CD4-positive, alpha-beta memory T cell (primary cell): ENCODE measurements around the gene KLK14. TPM values are rescaled to one million over a fixed set of nuclear protein-coding genes. Genes with fewer than 3 reads are reported as not detected.

Experiments used
- CTCF ChIA-PET: fragments of 350-600 bp; sonication (Branson Sonifier 250); formaldehyde crosslinking; loops from one replicate; lab custom pipeline; 2021; ENCODE audit warnings: inconsistent platforms; ENCODE audit not compliant: partially characterized antibody; lab: Charles Lee
- POLR2A ChIA-PET: fragments of 350-600 bp; sonication (Branson Sonifier 250); formaldehyde crosslinking; loops from one replicate; lab custom pipeline; 2021; ENCODE audit not compliant: partially characterized antibody; lab: Charles Lee
- DNase-seq, 5 donors: peaks; one replicate each; pipeline versions ENCODE4 v3.0.0 to v3.0.0-alpha.2; 2020 to 2022; ENCODE audit warnings: mixed read lengths in 1 of 5
- H3K27ac ChIP-seq: one replicate; pipeline ENCODE4 v1.7.0; 2013; ENCODE audit warnings: low read depth, low read length
- H3K27me3 ChIP-seq: 2 replicates; pipeline ENCODE4 v1.7.0; 2013; ENCODE audit warnings: mild to moderate bottlenecking, low read length, moderate library complexity; ENCODE audit not compliant: insufficient read depth
- H3K36me3 ChIP-seq: 2 replicates; pipeline ENCODE4 v1.7.0; 2013; ENCODE audit warnings: mild to moderate bottlenecking, low read length, moderate library complexity; ENCODE audit not compliant: insufficient read depth
- H3K4me1 ChIP-seq: 2 replicates; pipeline ENCODE4 v1.7.0; 2013; ENCODE audit warnings: mild to moderate bottlenecking, low read length, moderate library complexity; ENCODE audit not compliant: insufficient read depth
- H3K4me3 ChIP-seq, 2 donors: one replicate each; pipeline ENCODE4 v1.7.0; 2013; ENCODE audit warnings: low read length in 2 of 2, mild to moderate bottlenecking in 1 of 2
- H3K9me3 ChIP-seq, 2 donors: one replicate each; pipeline ENCODE4 v1.7.0; 2013; ENCODE audit warnings: low read length in 2 of 2, control low read depth in 1 of 2; ENCODE audit not compliant: control insufficient read depth in 1 of 2
- H3K27ac Mint-ChIP-seq, 7 donors: one replicate each; pipeline ENCODE4 v1.8.0; 2020 to 2021; ENCODE audit warnings: mixed read lengths in 7 of 7, mild to moderate bottlenecking in 6 of 7, inconsistent platforms in 3 of 7, moderate library complexity in 3 of 7
- H3K27me3 Mint-ChIP-seq, 2 donors: one replicate each; pipeline ENCODE4 v1.8.0; 2020 to 2021; ENCODE audit warnings: mixed read lengths in 2 of 2
- H3K36me3 Mint-ChIP-seq, 2 donors: one replicate each; pipeline ENCODE4 v1.8.0; 2020 to 2021; ENCODE audit warnings: mixed read lengths in 2 of 2, inconsistent platforms in 1 of 2, mild to moderate bottlenecking in 1 of 2
- H3K4me1 Mint-ChIP-seq, 4 donors: one replicate each; pipeline ENCODE4 v1.8.0; 2020 to 2021; ENCODE audit warnings: mixed read lengths in 4 of 4, mild to moderate bottlenecking in 1 of 4
- H3K4me3 Mint-ChIP-seq, 8 donors: one replicate each; pipeline ENCODE4 v1.8.0; 2020 to 2021; ENCODE audit warnings: mixed read lengths in 8 of 8, mild to moderate bottlenecking in 7 of 8, moderate library complexity in 6 of 8, inconsistent platforms in 3 of 8
- H3K9me3 Mint-ChIP-seq, 8 donors: one replicate each; pipeline ENCODE4 v1.8.0; 2020 to 2021; ENCODE audit warnings: mixed read lengths in 8 of 8, mild to moderate bottlenecking in 5 of 8, inconsistent platforms in 3 of 8, moderate library complexity in 1 of 8
- intact Hi-C: fragments of 100-400 bp; cut with micrococcal nuclease; formaldehyde crosslinking; loops from one replicate; pipeline ENCODE4 v1.15.1; 2023
- polyA plus RNA-seq, 2 donors: library from polyadenylated mRNA; unstranded; fragments of 300-500 nt; fragmentation: Illumina TruSeq; gene quantifications; one replicate each; pipeline ENCODE4 v1.2.3, GENCODE V29; 2021
- total RNA-seq, 2 experiments: library from RNA; stranded (reverse); gene quantifications; one replicate each; pipeline ENCODE4 v1.2.3, GENCODE V29; 2021

The KLK14 gene
- total and polyA plus RNA-seq, 4 experiments from 2014 or later = 1.1 TPM; not detected in 3

- Histone ChIP-seq H3K27me3 (no peaks in the 10 kb centered on the region), H3K4me1 (peaks cover 4% of the 10 kb centered on the region), H3K9me3 (no peaks in the 10 kb centered on the region), H3K36me3 (no peaks in the 10 kb centered on the region), H3K4me3 (no peak overlapping the region), H3K27ac (no peak overlapping the region)
- intact Hi-C loops = loop anchor here (10.0 kb wide), 1 partner anchor 167 kb away; no protein-coding TSS in a partner anchor
- Mint-ChIP-seq H3K4me1 (peaks cover 8 to 14% (median 11%) of the 10 kb centered on the region in 4 donors), H3K27me3 (no peaks in the 10 kb centered on the region), H3K9me3 (no peaks in the 10 kb centered on the region), H3K36me3 (peaks cover 4 to 5% of the 10 kb centered on the region in 2 donors), H3K4me3 (no peak overlapping the region), H3K27ac (no peak overlapping the region)
- no peak for DNase-seq
- ChIA-PET POLR2A (no interaction called here), CTCF (interaction anchor here (0.7 to 0.9 kb wide), 2 partner anchors 10 kb away, joined by 3 to 4 read pairs; no protein-coding TSS in a partner anchor)
These were observed 9.5 kb upstream of the KLK14 start for GRCh38 chr19:51091895-51092873.

GRCh38 chr19:51091126-51091525 lies 8.4 kb upstream of the KLK14 start:
- Mint-ChIP-seq H3K36me3 (peaks cover 0 to 8% of the 10 kb centered on the region in 2 donors), H3K4me3 (no peak overlapping the region), H3K27ac (no peak overlapping the region), H3K9me3 (no peaks in the 10 kb centered on the region), H3K27me3 (no peaks in the 10 kb centered on the region), H3K4me1 (peaks cover 2 to 6% (median 4%) of the 10 kb centered on the region in 4 donors)
- CTCF ChIA-PET = no interaction called here
- Histone ChIP-seq H3K4me1 (no peaks in the 10 kb centered on the region), H3K27me3 (no peaks in the 10 kb centered on the region), H3K27ac (no peak overlapping the region), H3K4me3 (no peak overlapping the region), H3K9me3 (no peaks in the 10 kb centered on the region), H3K36me3 (no peaks in the 10 kb centered on the region)
- POLR2A ChIA-PET = no interaction called here
- intact Hi-C loops = loop anchor here (10.0 kb wide), 1 partner anchor 166 kb away; no protein-coding TSS in a partner anchor
- no peak for DNase-seq

- H3K4me3 Mint-ChIP-seq = no peak overlapping the region
- intact Hi-C loops = loop anchor here (10.0 kb wide), 1 partner anchor 166 kb away; no protein-coding TSS in a partner anchor
These were observed 7.8 kb upstream of the KLK14 start for GRCh38 chr19:51090471-51090870.

GRCh38 chr19:51089786-51090185 lies 7.1 kb upstream of the KLK14 start:
- POLR2A ChIA-PET = no interaction called here
- CTCF ChIA-PET = no interaction called here
- peaks cover 0 to 9% of the 10 kb centered on the region in 2 donors for H3K36me3 Mint-ChIP-seq

More at GRCh38 chr19:51090471-51090870, 7.8 kb upstream of the KLK14 start:
- POLR2A ChIA-PET = no interaction called here
- no peak overlapping the region for H3K27ac Mint-ChIP-seq
- CTCF ChIA-PET = no interaction called here
- no peaks in the 10 kb centered on the region for H3K4me1 ChIP-seq
- no peaks in the 10 kb centered on the region for H3K27me3 Mint-ChIP-seq
- H3K9me3 Mint-ChIP-seq = no peaks in the 10 kb centered on the region
- H3K4me1 Mint-ChIP-seq = peaks cover 0 to 6% (median 4%) of the 10 kb centered on the region in 4 donors
- H3K36me3 Mint-ChIP-seq = peaks cover 0 to 9% of the 10 kb centered on the region in 2 donors
- DNase-seq = no peak
- no peaks in the 10 kb centered on the region for H3K9me3 ChIP-seq
- H3K27ac ChIP-seq = no peak overlapping the region
- no peaks in the 10 kb centered on the region for H3K27me3 ChIP-seq
- no peak overlapping the region for H3K4me3 ChIP-seq
- H3K36me3 ChIP-seq = no peaks in the 10 kb centered on the region

GRCh38 chr19:51086153-51086850 lies 3.6 kb upstream of the KLK14 start:
- intact Hi-C loops = no loop called here
- Mint-ChIP-seq H3K9me3 (no peaks in the 10 kb centered on the region), H3K4me3 (no peak overlapping the region), H3K4me1 (peaks cover 0 to 2% (median 0%) of the 10 kb centered on the region in 4 donors), H3K36me3 (peaks cover 0 to 13% of the 10 kb centered on the region in 2 donors), H3K27ac (no peak overlapping the region), H3K27me3 (peaks cover 3 to 7% of the 10 kb centered on the region in 2 donors)
- H3K4me3 ChIP-seq = no peak overlapping the region
- H3K27ac ChIP-seq = no peak overlapping the region
- ChIA-PET POLR2A (no interaction called here), CTCF (interaction anchor here (1.2 kb wide), 1 partner anchor 11 kb away, joined by 4 read pairs; no protein-coding TSS in a partner anchor)
- H3K9me3 ChIP-seq = no peaks in the 10 kb centered on the region
- no peaks in the 10 kb centered on the region for H3K4me1 ChIP-seq
- H3K36me3 ChIP-seq = no peaks in the 10 kb centered on the region
- no peaks in the 10 kb centered on the region for H3K27me3 ChIP-seq
- DNase-seq = no peak

More at GRCh38 chr19:51089786-51090185, 7.1 kb upstream of the KLK14 start:
- H3K4me1 ChIP-seq = no peaks in the 10 kb centered on the region
- H3K9me3 Mint-ChIP-seq = no peaks in the 10 kb centered on the region
- no peaks in the 10 kb centered on the region for H3K9me3 ChIP-seq
- no peak overlapping the region for H3K4me3 Mint-ChIP-seq
- H3K27me3 ChIP-seq = no peaks in the 10 kb centered on the region
- H3K4me3 ChIP-seq = no peak overlapping the region
- peaks cover 0 to 6% (median 4%) of the 10 kb centered on the region in 4 donors for H3K4me1 Mint-ChIP-seq
- H3K27me3 Mint-ChIP-seq = no peaks in the 10 kb centered on the region
- H3K27ac ChIP-seq = no peak overlapping the region
- H3K27ac Mint-ChIP-seq = peak overlapping the region in 1 of 7 donors; percentile 25
- no peaks in the 10 kb centered on the region for H3K36me3 ChIP-seq
- intact Hi-C loops = loop anchor here (10.0 kb wide), 1 partner anchor 165 kb away; no protein-coding TSS in a partner anchor
- no peak for DNase-seq

- Mint-ChIP-seq H3K27ac (no peak overlapping the region), H3K27me3 (peaks cover 3 to 7% of the 10 kb centered on the region in 2 donors), H3K4me3 (no peak overlapping the region), H3K9me3 (no peaks in the 10 kb centered on the region), H3K36me3 (peaks cover 0 to 13% of the 10 kb centered on the region in 2 donors), H3K4me1 (peaks cover 0 to 2% (median 0%) of the 10 kb centered on the region in 4 donors)
- CTCF ChIA-PET = no interaction called here
- H3K27ac ChIP-seq = no peak overlapping the region
- intact Hi-C loops = no loop called here
- no peaks in the 10 kb centered on the region for H3K36me3 ChIP-seq
- no peaks in the 10 kb centered on the region for H3K9me3 ChIP-seq
- no peak overlapping the region for H3K4me3 ChIP-seq
- H3K4me1 ChIP-seq = no peaks in the 10 kb centered on the region
- DNase-seq = no peak
- no peaks in the 10 kb centered on the region for H3K27me3 ChIP-seq
- POLR2A ChIA-PET = no interaction called here
These were observed 1.8 kb upstream of the KLK14 start for GRCh38 chr19:51084505-51084904.

- Mint-ChIP-seq H3K27ac (no peak overlapping the region), H3K36me3 (peaks cover 0 to 13% of the 10 kb centered on the region in 2 donors), H3K4me1 (peaks cover 0 to 2% (median 0%) of the 10 kb centered on the region in 4 donors), H3K9me3 (no peaks in the 10 kb centered on the region), H3K27me3 (peaks cover 3 to 7% of the 10 kb centered on the region in 2 donors), H3K4me3 (no peak overlapping the region)
- Histone ChIP-seq H3K4me1 (no peaks in the 10 kb centered on the region), H3K36me3 (no peaks in the 10 kb centered on the region), H3K27ac (no peak overlapping the region), H3K4me3 (no peak overlapping the region), H3K27me3 (no peaks in the 10 kb centered on the region), H3K9me3 (no peaks in the 10 kb centered on the region)
- ChIA-PET CTCF (no interaction called here), POLR2A (no interaction called here)
- intact Hi-C loops = no loop called here
- DNase-seq = no peak
These were observed 1.1 kb upstream of the KLK14 start for GRCh38 chr19:51083783-51084182.
